Natural killer cell treated with Interleukin-12 subunit alpha and Interleukin-12 subunit beta and Interleukin-15 and Interleukin-18, amount 100 ng/mL, for 72 hours (primary cell): ENCODE results near the gene FUT8. TPM values are rescaled to one million over a fixed set of nuclear protein-coding genes. Genes with fewer than 3 reads are reported as not detected.
"Not testable (repeated sequence)": the region's sequence is repeated elsewhere in the genome, so short reads cannot be mapped to it uniquely, and the experiment has no call there.

Source experiments
- ATAC-seq, 2 donors: fragments of 150-1000 bp; cut with Tn5 transposase in 1 of 2; sonication (Bioruptor Pico), chemical (Tn5 transposase) in 1 of 2; 2 replicates each; pipeline ENCODE4 v1.10.0; 2021
- DNase-seq: peaks from one replicate; pipeline ENCODE4 v3.0.0; 2022; ENCODE audit warnings: low spot score
- H3K27ac Mint-ChIP-seq, 2 donors: 1 replicate in 1 of 2; 2 replicates in 1 of 2; pipeline ENCODE4 v1.8.0; 2022; ENCODE audit warnings: mixed read lengths in 2 of 2, mild to moderate bottlenecking in 1 of 2, moderate library complexity in 1 of 2
- H3K27me3 Mint-ChIP-seq, 2 donors: 1 replicate in 1 of 2; 2 replicates in 1 of 2; pipeline ENCODE4 v1.8.0; 2022; ENCODE audit warnings: mixed read lengths in 2 of 2
- H3K36me3 Mint-ChIP-seq: one replicate; pipeline ENCODE4 v1.8.0; 2022; ENCODE audit warnings: mixed read lengths
- H3K4me1 Mint-ChIP-seq, 2 donors: 1 replicate in 1 of 2; 2 replicates in 1 of 2; pipeline ENCODE4 v1.8.0; 2022; ENCODE audit warnings: low read depth in 2 of 2, mixed read lengths in 2 of 2, mild to moderate bottlenecking in 1 of 2
- H3K4me3 Mint-ChIP-seq: one replicate; pipeline ENCODE4 v1.8.0; 2022; ENCODE audit warnings: mixed read lengths
- H3K9me3 Mint-ChIP-seq: 2 replicates; pipeline ENCODE4 v1.8.0; 2022; ENCODE audit warnings: mixed read lengths
- total RNA-seq, 2 donors: library from RNA; stranded (reverse); gene quantifications; one replicate each; pipeline ENCODE4 v1.2.3, GENCODE V29; 2022

Gene FUT8
- total RNA-seq, 2 donors from 2014 or later = 73.0 to 139 TPM

DNA sequence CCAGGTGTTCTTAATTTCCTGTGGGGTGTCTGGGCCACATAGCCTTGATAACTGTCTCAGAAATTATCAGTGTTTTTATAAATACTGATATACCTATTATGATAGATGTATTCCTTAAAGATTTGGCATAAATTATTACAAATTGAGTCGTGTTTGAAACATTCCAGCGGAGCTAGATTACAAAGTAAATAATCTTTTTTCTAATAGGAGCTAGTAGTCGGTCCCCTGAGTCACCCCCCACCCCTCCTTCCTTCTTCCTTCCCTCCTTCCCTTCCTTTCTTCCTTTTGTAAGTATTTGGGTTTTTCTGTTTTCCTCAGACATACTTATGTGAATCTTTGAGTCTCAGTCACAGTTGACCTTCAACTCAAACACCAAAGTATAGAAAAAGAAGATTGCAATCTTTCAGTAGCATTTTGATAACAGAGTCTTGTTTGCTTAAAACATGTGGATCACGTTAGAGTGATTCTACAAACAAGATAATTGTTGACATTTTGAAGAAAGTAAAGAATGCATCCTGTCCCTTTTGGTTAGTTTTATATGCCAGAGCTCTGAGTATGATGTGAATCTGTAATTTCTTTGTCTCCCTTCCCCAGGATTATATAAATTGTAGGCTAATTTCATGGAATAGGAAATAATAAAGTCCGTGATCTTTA, 264.0 kb downstream of the FUT8 start:
- Mint-ChIP-seq H3K36me3 (no peaks in the 10 kb centered on the region), H3K4me3 (no peak overlapping the region), H3K9me3 (no peaks in the 10 kb centered on the region), H3K27ac (no peak overlapping the region), H3K4me1 (no peaks in the 10 kb centered on the region), H3K27me3 (no peaks in the 10 kb centered on the region)
- no peak for DNase-seq
- no peak for ATAC-seq

- Mint-ChIP-seq H3K27ac (no peak overlapping the region), H3K4me1 (no peaks in the 10 kb centered on the region), H3K36me3 (no peaks in the 10 kb centered on the region), H3K9me3 (no peaks in the 10 kb centered on the region), H3K4me3 (no peak overlapping the region), H3K27me3 (no peaks in the 10 kb centered on the region)
- DNase-seq (no peak), ATAC-seq (no peak)
These were observed 273.0 kb downstream of the FUT8 start for GRCh38 chr14:65685572-65685971.

- no peaks in the 10 kb centered on the region for H3K36me3 Mint-ChIP-seq
- DNase-seq (no peak), ATAC-seq (no peak)
- H3K4me1 Mint-ChIP-seq = no peaks in the 10 kb centered on the region
- H3K9me3 Mint-ChIP-seq = no peaks in the 10 kb centered on the region
- H3K27me3 Mint-ChIP-seq = no peaks in the 10 kb centered on the region
- no peak overlapping the region for H3K4me3 Mint-ChIP-seq
- no peak overlapping the region for H3K27ac Mint-ChIP-seq
These were observed 274.2 kb downstream of the FUT8 start for GRCh38 chr14:65686761-65687160.

- H3K27me3 Mint-ChIP-seq = no peaks in the 10 kb centered on the region
- H3K9me3 Mint-ChIP-seq = no peaks in the 10 kb centered on the region
- H3K4me1 Mint-ChIP-seq = no peaks in the 10 kb centered on the region
- no peak overlapping the region for H3K4me3 Mint-ChIP-seq
- no peak overlapping the region for H3K27ac Mint-ChIP-seq
- no peaks in the 10 kb centered on the region for H3K36me3 Mint-ChIP-seq
- ATAC-seq (no peak), DNase-seq (no peak)
These were observed 276.5 kb downstream of the FUT8 start for GRCh38 chr14:65689070-65689469.

- not testable (repeated sequence) for H3K36me3 Mint-ChIP-seq, H3K9me3 Mint-ChIP-seq, H3K27ac Mint-ChIP-seq
These were observed 280.0 kb downstream of the FUT8 start for GRCh38 chr14:65692566-65692965.

DNA sequence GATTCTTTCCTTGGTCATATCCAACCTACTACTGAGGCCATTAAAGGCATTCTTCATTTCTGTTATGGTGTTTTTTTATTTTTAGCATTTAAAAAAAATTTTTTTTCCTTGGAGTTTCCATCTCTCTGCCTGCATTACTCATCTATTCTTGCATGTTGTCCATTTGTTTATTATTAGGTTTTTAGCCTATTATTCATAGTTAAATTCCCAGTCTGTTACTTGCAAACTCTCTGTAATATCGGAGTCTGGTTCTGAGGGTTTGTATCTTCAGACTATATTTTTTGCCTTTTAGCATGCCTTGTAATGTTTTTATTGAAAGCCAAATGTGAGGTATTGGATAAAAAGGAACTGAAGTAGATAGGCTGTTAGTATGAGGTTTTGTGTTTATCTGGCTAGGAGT, 284.3 kb downstream of the FUT8 start:
- DNase-seq (no peak), ATAC-seq (no peak)
- Mint-ChIP-seq H3K27me3 (no peaks in the 10 kb centered on the region), H3K4me3 (no peak overlapping the region), H3K9me3 (no peaks in the 10 kb centered on the region), H3K4me1 (no peaks in the 10 kb centered on the region), H3K36me3 (no peaks in the 10 kb centered on the region), H3K27ac (no peak overlapping the region)

More at GRCh38 chr14:65692566-65692965, 280.0 kb downstream of the FUT8 start:
- not testable (repeated sequence) for H3K27me3 Mint-ChIP-seq, H3K4me3 Mint-ChIP-seq, ATAC-seq, H3K4me1 Mint-ChIP-seq, DNase-seq

DNA sequence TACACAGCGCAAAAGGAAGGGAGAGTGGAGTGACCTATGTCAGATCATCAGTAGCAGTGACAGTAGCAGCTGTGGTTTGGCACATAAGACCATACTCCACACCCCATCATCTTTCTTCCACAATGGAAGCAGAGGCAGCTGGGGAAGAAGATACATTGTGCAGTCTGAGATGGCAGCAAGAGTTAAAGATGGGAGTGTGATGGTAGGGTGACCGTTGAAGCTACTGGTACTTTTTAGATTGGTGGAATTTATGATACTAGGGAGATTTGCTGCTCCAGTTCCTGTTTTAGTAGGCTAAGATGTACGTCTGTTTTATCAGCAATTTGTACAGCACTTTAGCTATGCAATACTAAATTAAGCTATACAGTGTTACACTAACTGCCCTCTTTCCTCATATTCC, 291.0 kb downstream of the FUT8 start:
- Mint-ChIP-seq H3K4me3 (no peak overlapping the region), H3K36me3 (peaks cover 14% of the 10 kb centered on the region), H3K9me3 (no peaks in the 10 kb centered on the region), H3K4me1 (no peaks in the 10 kb centered on the region), H3K27ac (no peak overlapping the region), H3K27me3 (no peaks in the 10 kb centered on the region)
- ATAC-seq (no peak), DNase-seq (no peak)

DNA sequence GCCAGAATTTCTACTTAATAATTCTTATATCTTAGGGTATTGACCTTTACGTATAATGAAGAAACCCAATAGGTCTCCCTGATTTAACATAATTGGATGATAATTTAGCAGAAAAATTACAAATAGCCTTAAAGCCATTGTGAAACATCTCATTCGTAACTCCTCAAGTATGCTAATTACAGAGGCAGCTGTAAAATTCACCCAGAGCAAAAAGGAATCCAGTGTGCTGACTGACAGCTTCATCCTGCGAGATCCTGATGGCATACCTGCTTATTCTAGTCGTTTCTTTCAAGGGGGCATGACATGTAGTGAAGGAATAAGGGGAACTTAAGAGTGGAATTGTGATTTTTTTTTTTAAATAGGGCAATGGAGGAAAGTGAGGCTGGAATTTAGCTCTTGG, 291.5 kb downstream of the FUT8 start:
- ATAC-seq (no peak), DNase-seq (no peak)
- Mint-ChIP-seq H3K9me3 (no peaks in the 10 kb centered on the region), H3K4me3 (no peak overlapping the region), H3K27ac (no peak overlapping the region), H3K36me3 (peaks cover 14% of the 10 kb centered on the region), H3K4me1 (no peaks in the 10 kb centered on the region), H3K27me3 (no peaks in the 10 kb centered on the region)

GRCh38 chr14:65704437-65704836, 291.9 kb downstream of the FUT8 start:
- ATAC-seq = peak in 1 of 2 donors; percentile 32
- Mint-ChIP-seq H3K4me1 (no peaks in the 10 kb centered on the region), H3K4me3 (peak overlapping the region; percentile 12), H3K27me3 (no peaks in the 10 kb centered on the region), H3K27ac (no peak overlapping the region), H3K36me3 (peaks cover 14% of the 10 kb centered on the region), H3K9me3 (no peaks in the 10 kb centered on the region)
- DNase-seq = no peak

DNA sequence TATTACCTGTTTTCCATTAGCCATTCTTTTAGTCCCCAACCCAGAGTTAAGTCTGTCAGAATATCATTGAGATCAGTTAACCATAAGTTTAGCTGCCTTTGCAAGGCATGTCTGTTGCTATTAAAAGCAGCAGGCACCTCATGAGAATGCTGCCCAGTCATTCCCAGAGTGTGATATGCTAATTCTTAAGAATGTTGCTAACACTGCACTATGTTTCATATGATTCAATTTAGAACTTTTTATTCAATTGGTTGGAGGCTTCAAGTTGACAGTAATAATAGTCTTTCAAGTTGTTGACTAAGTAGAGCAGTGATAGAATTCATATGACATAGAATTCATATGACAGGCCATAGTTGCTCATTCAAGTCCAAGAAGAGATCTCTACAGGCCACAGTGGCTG, 292.3 kb downstream of the FUT8 start:
- Mint-ChIP-seq H3K4me1 (no peaks in the 10 kb centered on the region), H3K9me3 (no peaks in the 10 kb centered on the region), H3K4me3 (peak overlapping the region; percentile 12), H3K27me3 (no peaks in the 10 kb centered on the region), H3K36me3 (peaks cover 14% of the 10 kb centered on the region), H3K27ac (peak overlapping the region in 1 of 2 donors; percentile 60)
- ATAC-seq (peak; percentile 66 to 93), DNase-seq (no peak)

DNA sequence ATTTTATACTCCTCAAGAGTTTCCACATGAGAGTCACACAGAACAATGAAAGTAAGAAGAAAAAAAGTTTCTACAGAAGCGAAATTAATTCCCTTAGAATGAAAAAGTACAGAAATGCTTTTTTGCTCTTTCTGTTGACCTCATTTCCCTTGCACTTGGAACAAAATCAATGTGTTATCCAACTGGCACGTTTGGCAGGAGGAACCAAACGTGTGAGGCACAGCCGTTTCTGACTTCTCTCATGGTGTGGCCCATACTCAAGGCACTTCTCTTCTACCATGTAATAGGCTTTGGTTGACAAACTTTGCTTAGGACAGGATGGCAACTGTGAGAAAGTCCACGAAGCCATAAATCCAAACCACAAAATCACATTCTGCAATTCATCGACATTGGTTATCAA, 297.0 kb downstream of the FUT8 start:
- DNase-seq (no peak), ATAC-seq (no peak)
- Mint-ChIP-seq H3K4me1 (peaks cover 0 to 2% of the 10 kb centered on the region in 2 donors), H3K27ac (no peak overlapping the region), H3K36me3 (peaks cover 20% of the 10 kb centered on the region), H3K27me3 (no peaks in the 10 kb centered on the region), H3K9me3 (no peaks in the 10 kb centered on the region), H3K4me3 (no peak overlapping the region)

GRCh38 chr14:65716813-65717212, 304.3 kb downstream of the FUT8 start:
- not testable (repeated sequence) for H3K27ac Mint-ChIP-seq, ATAC-seq, H3K4me3 Mint-ChIP-seq, H3K4me1 Mint-ChIP-seq, DNase-seq, H3K27me3 Mint-ChIP-seq
- H3K36me3 Mint-ChIP-seq = peaks cover 37% of the 10 kb centered on the region
- H3K9me3 Mint-ChIP-seq = peaks cover 13% of the 10 kb centered on the region

GRCh38 chr14:65717384-65717915, 304.9 kb downstream of the FUT8 start:
- H3K9me3 Mint-ChIP-seq = peaks cover 13% of the 10 kb centered on the region
- H3K4me1 Mint-ChIP-seq, H3K27ac Mint-ChIP-seq, DNase-seq, H3K27me3 Mint-ChIP-seq, ATAC-seq, H3K4me3 Mint-ChIP-seq: not testable (repeated sequence)
- peaks cover 41% of the 10 kb centered on the region for H3K36me3 Mint-ChIP-seq

- no peak overlapping the region for H3K27ac Mint-ChIP-seq
- no peaks in the 10 kb centered on the region for H3K27me3 Mint-ChIP-seq
- H3K4me1 Mint-ChIP-seq = peaks cover 5 to 12% of the 10 kb centered on the region in 2 donors
- H3K36me3 Mint-ChIP-seq = peaks cover 46% of the 10 kb centered on the region
- H3K4me3 Mint-ChIP-seq = no peak overlapping the region
- peaks cover 13% of the 10 kb centered on the region for H3K9me3 Mint-ChIP-seq
- DNase-seq = no peak
- ATAC-seq = no peak
These were observed 306.1 kb downstream of the FUT8 start for GRCh38 chr14:65718629-65719028.

GRCh38 chr14:65720171-65720570, 307.6 kb downstream of the FUT8 start:
- peaks cover 13% of the 10 kb centered on the region for H3K9me3 Mint-ChIP-seq

More at GRCh38 chr14:65720171-65720570, 307.6 kb downstream of the FUT8 start:
- Mint-ChIP-seq H3K36me3 (peaks cover 36% of the 10 kb centered on the region), H3K27ac (no peak overlapping the region), H3K4me3 (no peak overlapping the region), H3K4me1 (peaks cover 3 to 12% of the 10 kb centered on the region in 2 donors), H3K27me3 (no peaks in the 10 kb centered on the region)
- ATAC-seq (no peak), DNase-seq (no peak)
